Measurements from ENCODE around the gene MORN1.

MORN1 gene

DNA sequence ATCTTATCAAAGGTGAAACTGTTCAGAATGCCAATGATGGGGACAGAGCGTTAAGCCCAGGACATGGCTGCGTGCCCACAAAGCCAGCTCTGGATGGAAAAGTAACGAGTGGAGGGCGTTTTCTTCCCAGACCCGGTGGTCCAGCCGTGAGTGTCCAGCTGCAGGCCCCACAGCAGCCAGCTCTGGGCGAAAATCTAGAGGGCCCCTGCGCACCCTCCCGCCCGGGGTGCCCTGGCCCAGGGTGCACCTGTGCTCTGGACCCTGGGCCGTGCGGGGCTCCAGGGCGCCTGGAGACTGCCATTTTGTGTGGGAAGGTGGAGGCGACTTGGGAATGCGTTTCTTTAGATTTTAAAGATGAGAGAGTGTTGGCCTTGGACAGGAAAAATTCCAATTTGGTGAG lies 104.4 kb downstream of the MORN1 start:
- Histone ChIP-seq H4K20me1 (ENCODE audit: control insufficient read depth, insufficient read depth, low read depth, low read length) (peaks cover 16% of the 10 kb centered on the region; the same call in 1 of the 2 replicates), H3K4me1 (ENCODE audit: control insufficient read depth, low read length) (peaks cover 11% of the 10 kb centered on the region)

DNA sequence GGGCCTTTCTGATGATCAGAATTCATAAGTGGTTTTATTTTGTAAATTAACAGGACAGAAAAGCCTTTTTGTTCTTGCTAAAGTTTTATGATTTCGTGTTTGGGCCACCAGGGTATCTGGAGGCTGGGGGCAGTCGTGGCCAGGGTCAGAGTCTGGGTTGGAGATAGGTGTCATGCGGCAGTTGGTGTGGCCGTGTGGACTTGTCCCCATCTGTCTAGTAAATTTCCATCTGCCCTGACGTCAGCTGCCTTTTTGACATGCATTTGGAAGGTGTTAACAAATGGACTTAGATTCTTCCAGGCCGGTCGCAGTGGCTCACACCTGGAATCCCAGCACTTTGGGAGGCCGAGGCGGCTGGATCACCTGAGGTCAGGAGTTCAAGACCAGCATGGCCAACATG lies 106.4 kb downstream of the MORN1 start:
- TF ChIP-seq EZH2phosphoT487 (IDR thresholded peaks at IDR 0.05; ENCODE audit: borderline replicate concordance, low read length) = no peak
- TF ChIP-seq, protein P1, sequence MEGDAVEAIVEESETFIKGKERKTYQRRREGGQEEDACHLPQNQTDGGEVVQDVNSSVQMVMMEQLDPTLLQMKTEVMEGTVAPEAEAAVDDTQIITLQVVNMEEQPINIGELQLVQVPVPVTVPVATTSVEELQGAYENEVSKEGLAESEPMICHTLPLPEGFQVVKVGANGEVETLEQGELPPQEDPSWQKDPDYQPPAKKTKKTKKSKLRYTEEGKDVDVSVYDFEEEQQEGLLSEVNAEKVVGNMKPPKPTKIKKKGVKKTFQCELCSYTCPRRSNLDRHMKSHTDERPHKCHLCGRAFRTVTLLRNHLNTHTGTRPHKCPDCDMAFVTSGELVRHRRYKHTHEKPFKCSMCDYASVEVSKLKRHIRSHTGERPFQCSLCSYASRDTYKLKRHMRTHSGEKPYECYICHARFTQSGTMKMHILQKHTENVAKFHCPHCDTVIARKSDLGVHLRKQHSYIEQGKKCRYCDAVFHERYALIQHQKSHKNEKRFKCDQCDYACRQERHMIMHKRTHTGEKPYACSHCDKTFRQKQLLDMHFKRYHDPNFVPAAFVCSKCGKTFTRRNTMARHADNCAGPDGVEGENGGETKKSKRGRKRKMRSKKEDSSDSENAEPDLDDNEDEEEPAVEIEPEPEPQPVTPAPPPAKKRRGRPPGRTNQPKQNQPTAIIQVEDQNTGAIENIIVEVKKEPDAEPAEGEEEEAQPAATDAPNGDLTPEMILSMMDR (IDR thresholded peaks at IDR 0.05; ENCODE audit: low read depth, low read length, poor library complexity, severe bottlenecking) = no peak
- no peaks in the 10 kb centered on the region for H3K4me1 ChIP-seq (ENCODE audit: control insufficient read depth, low read length)
- H3F3A ChIP-seq (ENCODE audit: control insufficient read depth, insufficient read depth) = no peaks in the 10 kb centered on the region
- no peaks in the 10 kb centered on the region for H3K36me3 ChIP-seq (ENCODE audit: control insufficient read depth, low read length)
- no peaks in the 10 kb centered on the region for H3K79me2 ChIP-seq (ENCODE audit: control insufficient read depth, low read length)
- H3K27me3 ChIP-seq (ENCODE audit: control insufficient read depth, low read length) = peaks cover 11% of the 10 kb centered on the region
- no peak overlapping the region for H3K27ac ChIP-seq (ENCODE audit: low read depth, low read length)
- H3K4me3 ChIP-seq (ENCODE audit: low read length) = no peak overlapping the region
- H3K9me3 ChIP-seq (ENCODE audit: control insufficient read depth, insufficient read depth, low read length) = no peaks in the 10 kb centered on the region
- no peak overlapping the region for H3K4me2 ChIP-seq (ENCODE audit: low read length)
- 0 out of 2 replicates have a peak, but pooled peaks cover 10% of the 10 kb centered on the region for H4K20me1 ChIP-seq (ENCODE audit: control insufficient read depth, insufficient read depth, low read depth, low read length)
- no peaks in the 10 kb centered on the region for H3K9me2 ChIP-seq (replicated peaks; ENCODE audit: control insufficient read depth, low read length)

More for the DNA sequence above, 104.4 kb downstream of the MORN1 start:
- Histone ChIP-seq H3K27ac (ENCODE audit: low read depth, low read length) (no peak overlapping the region), H3K27me3 (ENCODE audit: control insufficient read depth, low read length) (peaks cover 30% of the 10 kb centered on the region), H3K9me2 (replicated peaks; ENCODE audit: control insufficient read depth, low read length) (no peaks in the 10 kb centered on the region), H3K36me3 (ENCODE audit: control insufficient read depth, low read length) (no peaks in the 10 kb centered on the region), H3K4me3 (ENCODE audit: low read length) (no peak overlapping the region), H3K4me2 (ENCODE audit: low read length) (no peak overlapping the region), H3F3A (ENCODE audit: control insufficient read depth, insufficient read depth) (no peaks in the 10 kb centered on the region), H3K79me2 (ENCODE audit: control insufficient read depth, low read length) (no peaks in the 10 kb centered on the region), H3K9me3 (ENCODE audit: control insufficient read depth, insufficient read depth, low read length) (no peaks in the 10 kb centered on the region)
- no peak for TF ChIP-seq EZH2phosphoT487 (IDR thresholded peaks at IDR 0.05; ENCODE audit: borderline replicate concordance, low read length)
- TF ChIP-seq, protein P1 (IDR thresholded peaks at IDR 0.05; ENCODE audit: low read depth, low read length, poor library complexity, severe bottlenecking) = no peak

DNA sequence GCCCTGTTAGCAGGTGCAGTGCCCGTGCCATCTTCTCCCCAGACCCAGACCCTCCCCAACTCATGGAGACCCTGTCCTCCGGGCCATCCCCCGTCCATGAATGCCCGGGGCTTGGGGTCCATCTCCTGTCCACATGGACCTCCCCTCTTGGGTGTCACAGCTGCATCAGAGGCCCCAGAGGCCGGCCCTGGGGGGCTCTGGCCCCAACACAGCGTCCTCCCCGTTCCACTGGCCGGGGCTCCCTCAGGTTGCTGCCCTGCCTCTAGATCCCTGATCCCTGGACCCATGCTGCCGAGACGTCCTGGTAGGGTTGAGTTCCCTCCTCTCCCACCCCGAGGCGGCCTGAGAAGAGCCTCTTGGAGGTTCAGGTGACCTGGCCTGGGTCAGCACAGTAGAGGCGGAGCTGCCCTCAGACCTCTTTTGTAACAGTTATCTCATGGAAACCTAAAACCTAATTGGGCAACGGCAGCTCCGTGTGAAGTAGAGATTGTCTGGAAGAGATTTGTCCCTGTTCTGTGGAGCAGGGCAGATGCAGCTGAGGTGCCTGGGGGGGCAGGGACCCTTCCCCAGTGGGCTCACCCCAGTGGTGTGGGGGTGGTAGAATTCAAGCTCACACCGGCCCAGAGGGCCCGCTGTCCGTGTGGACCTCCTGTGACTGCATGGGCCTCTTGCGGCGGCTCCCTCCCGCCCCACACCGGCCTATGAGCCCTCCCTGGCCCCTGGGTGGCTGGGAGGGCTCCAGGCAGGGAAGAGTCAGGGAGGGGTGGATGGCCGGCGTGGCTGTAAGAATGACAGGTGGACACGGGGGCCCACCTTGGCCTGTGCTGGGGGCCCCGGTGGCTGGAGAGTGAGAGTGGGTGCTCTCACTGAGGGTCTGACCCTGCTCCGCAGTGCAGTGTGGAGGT lies 107.1 kb downstream of the MORN1 start:
- Histone ChIP-seq H3K4me2 (ENCODE audit: low read length) (no peak overlapping the region), H3F3A (ENCODE audit: control insufficient read depth, insufficient read depth) (no peaks in the 10 kb centered on the region), H3K27ac (ENCODE audit: low read depth, low read length) (no peak overlapping the region), H3K4me1 (ENCODE audit: control insufficient read depth, low read length) (no peaks in the 10 kb centered on the region), H3K36me3 (ENCODE audit: control insufficient read depth, low read length) (no peaks in the 10 kb centered on the region), H3K9me3 (ENCODE audit: control insufficient read depth, insufficient read depth, low read length) (no peaks in the 10 kb centered on the region), H4K20me1 (ENCODE audit: control insufficient read depth, insufficient read depth, low read depth, low read length) (0 out of 2 replicates have a peak, but pooled peaks cover 10% of the 10 kb centered on the region), H3K27me3 (ENCODE audit: control insufficient read depth, low read length) (peaks cover 7% of the 10 kb centered on the region; the same call in 1 of the 2 replicates), H3K4me3 (ENCODE audit: low read length) (no peak overlapping the region), H3K9me2 (replicated peaks; ENCODE audit: control insufficient read depth, low read length) (no peaks in the 10 kb centered on the region), H3K79me2 (ENCODE audit: control insufficient read depth, low read length) (no peaks in the 10 kb centered on the region)
- no peak for TF ChIP-seq EZH2phosphoT487 (IDR thresholded peaks at IDR 0.05; ENCODE audit: borderline replicate concordance, low read length)
- TF ChIP-seq, protein P1 (IDR thresholded peaks at IDR 0.05; ENCODE audit: low read depth, low read length, poor library complexity, severe bottlenecking) = no peak
